GM12801 (cell line): ENCODE results near the gene PBLD.

Experiments used
- CTCF ChIP-seq: IDR thresholded peaks from one replicate; pipeline ENCODE4 v1.5.1; 2011; ENCODE audit warnings: control low read depth; ENCODE audit not compliant: insufficient read length; ENCODE audit errors: extremely low read depth

PBLD gene

GRCh38 chr10:68332259-68333057 lies at the start of gene PBLD:
Gene PBLD, minus strand, starts transcription at chr10:68332928. Its CDS starts 26,084 bp downstream, at chr10:68306844.
- TF ChIP-seq CTCF, result no peak

- no peak for TF ChIP-seq CTCF
Measured at GRCh38 chr10:68371604-68372003, 38.9 kb upstream of the PBLD start.

DNA sequence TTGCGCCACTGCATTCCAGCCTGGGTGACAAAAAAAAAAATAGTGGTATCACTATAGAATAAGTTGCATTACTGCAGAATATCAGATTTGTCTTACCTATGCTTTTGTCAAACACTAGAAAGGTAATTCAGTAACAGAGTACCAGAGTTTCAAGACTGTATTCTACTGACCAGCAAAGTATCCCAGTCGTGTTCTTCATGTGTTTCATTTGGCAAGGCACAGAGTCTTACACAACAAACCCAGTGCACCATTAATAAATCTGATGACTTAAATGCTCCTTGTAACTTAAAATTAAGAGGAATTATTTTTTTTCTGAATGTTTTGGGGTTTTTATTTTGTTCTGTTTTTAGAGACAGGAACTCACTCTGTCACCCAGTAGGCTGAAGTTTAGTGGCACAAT lies 34.4 kb upstream of the PBLD start:
- no peak for TF ChIP-seq CTCF

DNA sequence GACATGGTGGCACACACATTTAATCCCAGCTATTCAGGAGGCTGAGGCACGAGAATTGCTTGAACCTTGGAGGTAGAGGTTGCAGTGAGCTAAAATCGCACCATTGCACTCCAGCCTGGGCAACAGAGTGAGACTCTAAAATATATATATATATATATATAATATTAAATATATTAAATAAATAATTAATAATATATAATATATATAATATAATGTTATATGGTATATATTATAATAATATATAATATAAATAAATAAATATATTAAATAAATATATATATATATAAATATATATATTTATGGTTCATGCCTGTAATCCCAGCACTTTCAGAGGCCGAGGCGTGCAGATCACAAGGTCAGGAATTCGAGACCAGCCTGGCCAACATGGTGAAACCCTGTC lies 33.9 kb upstream of the PBLD start:
- TF ChIP-seq CTCF, result no peak

DNA sequence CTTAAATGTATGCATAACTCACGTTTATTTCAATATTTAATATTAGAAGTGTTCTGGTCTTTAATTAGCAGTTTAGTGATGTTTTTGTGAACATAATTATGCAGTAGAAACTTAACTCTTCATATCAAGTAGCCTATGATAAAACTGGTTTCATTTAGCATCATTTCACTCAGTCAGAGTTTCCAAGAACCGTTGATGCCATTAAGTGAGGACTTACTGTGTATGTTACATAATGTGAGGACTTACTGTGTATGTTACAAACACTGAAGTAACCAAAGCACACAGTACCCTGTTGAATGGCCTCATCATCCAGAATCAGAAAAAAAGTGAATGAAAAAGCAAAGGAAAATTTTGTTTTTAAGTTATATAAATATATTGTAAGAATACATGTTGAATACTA lies 32.9 kb upstream of the PBLD start:
- no peak for TF ChIP-seq CTCF

- TF ChIP-seq CTCF, result no peak
Measured at GRCh38 chr10:68364101-68364886, 31.6 kb upstream of the PBLD start.

DNA sequence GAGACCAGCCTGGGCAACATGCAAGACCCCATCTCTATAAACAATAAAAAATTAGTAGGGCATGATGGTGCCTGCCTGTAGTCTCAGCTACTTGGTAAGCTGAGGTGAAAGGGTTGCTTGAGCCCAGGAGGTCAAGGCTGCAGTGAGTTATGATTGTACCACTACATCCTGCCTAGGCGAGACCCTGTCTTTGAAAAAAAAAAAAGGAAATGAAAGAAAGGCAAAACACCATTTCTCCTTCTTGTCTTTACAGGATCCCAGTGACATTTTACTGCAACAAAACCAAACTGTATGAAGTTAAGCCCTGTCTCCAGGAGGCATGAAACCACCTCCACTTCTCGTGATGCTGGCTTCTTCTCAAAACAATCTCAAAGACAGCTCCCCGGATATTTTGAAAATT lies 29.9 kb upstream of the PBLD start:
- no peak for TF ChIP-seq CTCF
